NCI-H510A treated with DMSO at 0.1 percent for 48 hours (cell line): Measurements from ENCODE around the gene EEPD1.
"Not testable (repeated sequence)": the region's sequence is repeated elsewhere in the genome, so short reads cannot be mapped to it uniquely, and the experiment has no call there.

Experiments used
- DNase-seq: peaks from one replicate; lab custom pipeline; 2025; lab: John Stamatoyannopoulos, UW

The EEPD1 gene

GRCh38 chr7:36301914-36302771 lies 149.1 kb downstream of the EEPD1 start:
- no peak for DNase-seq

GRCh38 chr7:36303202-36304098 lies 150.4 kb downstream of the EEPD1 start:
- DNase-seq: peak; percentile 87

- DNase-seq: no peak
Measured at GRCh38 chr7:36304099-36304425, 151.0 kb downstream of the EEPD1 start.

- DNase-seq: no peak
Measured at GRCh38 chr7:36305226-36305625, 152.2 kb downstream of the EEPD1 start.

GRCh38 chr7:36305648-36306047 lies 152.6 kb downstream of the EEPD1 start:
- no peak for DNase-seq

- DNase-seq: no peak
Measured at GRCh38 chr7:36306222-36306621, 153.2 kb downstream of the EEPD1 start.

- no peak for DNase-seq
Measured at GRCh38 chr7:36306722-36307121, 153.7 kb downstream of the EEPD1 start.

- DNase-seq: no peak
Measured at GRCh38 chr7:36308031-36308430, 155.0 kb downstream of the EEPD1 start.

GRCh38 chr7:36309301-36309700 lies 156.2 kb downstream of the EEPD1 start:
- no peak for DNase-seq

- DNase-seq: no peak
Measured at GRCh38 chr7:36309716-36310115, 156.7 kb downstream of the EEPD1 start.

GRCh38 chr7:36310897-36311296 lies 157.8 kb downstream of the EEPD1 start:
- DNase-seq: no peak

GRCh38 chr7:36311539-36311938 lies 158.5 kb downstream of the EEPD1 start:
- DNase-seq: no peak

- no peak for DNase-seq
Measured at GRCh38 chr7:36312064-36312914, 159.2 kb downstream of the EEPD1 start.

- DNase-seq: no peak
Measured at GRCh38 chr7:36312915-36313334, 159.9 kb downstream of the EEPD1 start.

- no peak for DNase-seq
Measured at GRCh38 chr7:36313607-36314006, 160.6 kb downstream of the EEPD1 start.

- DNase-seq: no peak
Measured at GRCh38 chr7:36314491-36314890, 161.4 kb downstream of the EEPD1 start.

GRCh38 chr7:36315309-36315944 lies 162.4 kb downstream of the EEPD1 start:
- DNase-seq: no peak

- no peak for DNase-seq
Measured at GRCh38 chr7:36316319-36316718, 163.3 kb downstream of the EEPD1 start.

- no peak for DNase-seq
Measured at GRCh38 chr7:36317276-36317675, 164.2 kb downstream of the EEPD1 start.

GRCh38 chr7:36318116-36318515 lies 165.1 kb downstream of the EEPD1 start:
- DNase-seq: no peak

GRCh38 chr7:36321284-36321683 lies 168.2 kb downstream of the EEPD1 start:
- DNase-seq: not testable (repeated sequence)

GRCh38 chr7:36336390-36336789 lies 183.3 kb downstream of the EEPD1 start:
- no peak for DNase-seq
